Tongue (tissue), 2 donors: ENCODE data around the gene CCDC85C. TPM values are rescaled to one million over a fixed set of nuclear protein-coding genes. Genes with fewer than 3 reads are reported as not detected.
A peak's percentile ranks its signal among the peaks of the same experiment; 100 is the strongest.

Source experiments
- DNase-seq: peaks from one replicate; pipeline ENCODE4 v3.0.0-alpha.2; 2015
- total RNA-seq: library from RNA; depleted of rRNA; stranded (reverse); fragments of >200 nt; gene quantifications from one replicate; pipeline ENCODE4 v1.2.3, GENCODE V29; 2014

CCDC85C gene
- total RNA-seq, 1 donor from 2014 or later = 8.4 TPM

- DNase-seq = no peak
These were observed 64.5 kb downstream of the CCDC85C start for GRCh38 chr14:99539491-99539890.

- no peak for DNase-seq
These were observed 65.3 kb downstream of the CCDC85C start for GRCh38 chr14:99538733-99539132.

GRCh38 chr14:99538275-99538674 is 65.7 kb downstream of the CCDC85C start:
- DNase-seq = no peak

GRCh38 chr14:99537399-99537798 is 66.6 kb downstream of the CCDC85C start:
- DNase-seq = no peak

GRCh38 chr14:99535908-99536778 is 67.9 kb downstream of the CCDC85C start:
- DNase-seq = no peak

GRCh38 chr14:99535448-99535847 is 68.6 kb downstream of the CCDC85C start:
- DNase-seq = no peak

- no peak for DNase-seq
These were observed 69.1 kb downstream of the CCDC85C start for GRCh38 chr14:99534863-99535262.

- DNase-seq = no peak
These were observed 69.7 kb downstream of the CCDC85C start for GRCh38 chr14:99534333-99534732.

GRCh38 chr14:99532310-99532709 is 71.7 kb downstream of the CCDC85C start:
- no peak for DNase-seq

- DNase-seq = peak; percentile 35
These were observed 72.5 kb downstream of the CCDC85C start for GRCh38 chr14:99531251-99532096.

- no peak for DNase-seq
These were observed 73.4 kb downstream of the CCDC85C start for GRCh38 chr14:99530407-99531155.

- DNase-seq = no peak
These were observed 74.1 kb downstream of the CCDC85C start for GRCh38 chr14:99529899-99530298.

- DNase-seq = no peak
These were observed 76.5 kb downstream of the CCDC85C start for GRCh38 chr14:99527427-99528076.

- DNase-seq = no peak
These were observed 77.0 kb downstream of the CCDC85C start for GRCh38 chr14:99527026-99527425.

GRCh38 chr14:99525699-99526080 is 78.3 kb downstream of the CCDC85C start:
- no peak for DNase-seq

- peak; percentile 29 for DNase-seq
These were observed 79.0 kb downstream of the CCDC85C start for GRCh38 chr14:99524804-99525698.

GRCh38 chr14:99524091-99524661 is 79.8 kb downstream of the CCDC85C start:
- no peak for DNase-seq

GRCh38 chr14:99523704-99524055 is 80.3 kb downstream of the CCDC85C start:
- DNase-seq = no peak

- DNase-seq = no peak
These were observed 80.9 kb downstream of the CCDC85C start for GRCh38 chr14:99522934-99523703.

GRCh38 chr14:99522457-99522891 is 81.5 kb downstream of the CCDC85C start:
- DNase-seq = no peak
